Measurements from ENCODE around the gene SUN3.

DNA sequence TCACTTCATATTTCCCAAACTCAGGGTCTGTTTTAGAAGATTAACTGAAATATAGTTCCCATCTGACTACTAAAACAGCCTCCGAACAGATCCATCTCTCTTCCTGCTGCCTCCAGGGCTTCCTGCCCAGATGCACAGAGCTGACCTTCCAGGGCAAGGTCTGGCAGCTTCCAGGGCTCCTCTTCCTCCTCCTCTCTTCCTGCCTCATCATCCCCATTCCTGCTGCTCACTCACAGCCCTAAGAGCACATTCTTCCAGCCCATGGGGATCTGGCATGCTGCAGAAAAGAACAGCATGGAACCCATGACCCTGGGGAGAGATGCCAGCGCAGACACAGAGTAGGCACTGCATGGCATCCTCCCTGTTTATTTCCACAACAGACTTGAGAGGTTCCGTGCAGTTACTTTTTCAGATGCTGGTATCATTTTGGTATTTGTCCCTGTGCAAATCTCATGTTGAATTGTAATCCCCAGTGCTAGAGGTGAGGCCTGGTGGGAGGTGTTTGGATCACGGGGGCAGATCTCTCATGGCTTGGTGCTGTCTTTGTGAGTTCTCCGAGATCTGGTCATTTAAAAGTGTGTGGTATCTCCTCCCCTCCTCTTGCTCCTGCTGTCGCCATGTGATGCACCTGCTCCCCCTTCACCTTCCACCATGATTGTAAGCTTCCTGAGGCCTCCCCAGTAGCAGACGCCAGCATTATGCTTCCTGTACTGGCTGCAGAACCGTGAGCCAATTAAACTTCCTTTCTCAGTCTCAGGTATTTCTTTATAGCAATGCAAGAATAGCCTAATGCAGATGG is 85.0 kb downstream of the SUN3 start:
- TF ChIP-seq ZNF274 (IDR thresholded peaks at IDR 0.05; ENCODE audit: low read depth, low read length) (no peak), YY1 (IDR thresholded peaks at IDR 0.05; ENCODE audit: insufficient read depth, insufficient read length) (no peak)

Data from NT2/D1 (cell line).